Measurements from ENCODE around the gene MTMR4.
"Not testable (repeated sequence)": the region's sequence is repeated elsewhere in the genome, so short reads cannot be mapped to it uniquely, and the experiment has no call there.

The MTMR4 gene

GRCh38 chr17:58513965-58514769, at the start of gene MTMR4:
MTMR4 (minus strand) TSS chr17:58514638; CDS start chr17:58514407, 231 bp downstream.
- peak; percentile 64 for DNase-seq (ENCODE audit: low read depth, low spot score)

- no peak for DNase-seq (ENCODE audit: low read depth, low spot score)
These were observed 46.1 kb upstream of the MTMR4 start for GRCh38 chr17:58560511-58560910.

DNA sequence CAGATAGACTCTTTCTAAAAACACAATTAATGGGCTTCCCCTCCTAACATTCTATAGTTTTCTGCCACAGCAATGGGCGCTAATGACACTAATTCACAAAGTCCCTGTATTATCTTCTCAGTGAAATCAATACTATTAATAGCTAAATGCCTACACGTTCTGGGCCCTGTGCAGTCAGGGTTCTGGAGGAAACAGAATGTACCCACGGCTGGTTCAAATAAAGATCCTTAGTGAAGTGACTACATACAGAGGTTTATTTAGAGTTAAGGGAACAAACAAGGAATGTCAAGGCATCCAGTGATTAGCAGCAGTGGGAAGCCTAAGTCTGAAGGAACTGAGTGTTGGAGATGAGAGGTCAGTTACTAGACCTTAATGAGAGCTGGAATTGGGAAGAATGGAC, 43.5 kb upstream of the MTMR4 start:
- no peak for DNase-seq (ENCODE audit: low read depth, low spot score)

- DNase-seq (ENCODE audit: low read depth, low spot score), result no peak
These were observed 42.4 kb upstream of the MTMR4 start for GRCh38 chr17:58556833-58557250.

DNA sequence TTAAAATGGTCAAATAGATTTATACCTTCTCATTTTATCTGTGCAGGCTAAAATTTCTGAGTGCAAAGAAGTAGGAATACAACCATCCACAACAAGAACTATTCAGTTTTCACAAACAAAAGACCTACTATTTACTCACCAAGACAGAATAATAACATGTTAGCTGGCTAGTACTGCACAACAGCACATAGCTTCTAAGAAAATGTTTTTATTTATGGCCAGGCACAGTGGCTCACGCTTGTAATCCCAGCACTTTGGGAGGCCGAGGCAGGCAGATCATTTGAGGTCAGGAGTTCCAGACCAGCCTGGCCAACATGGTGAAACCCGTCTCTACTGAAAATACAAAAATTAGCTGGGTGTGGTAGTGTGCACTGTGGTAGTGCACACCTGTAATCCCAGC, 40.7 kb upstream of the MTMR4 start:
- DNase-seq (ENCODE audit: low read depth, low spot score), result not testable (repeated sequence)

- DNase-seq (ENCODE audit: low read depth, low spot score), result peak; percentile 40
These were observed 26.8 kb upstream of the MTMR4 start for GRCh38 chr17:58541249-58541648.

DNA sequence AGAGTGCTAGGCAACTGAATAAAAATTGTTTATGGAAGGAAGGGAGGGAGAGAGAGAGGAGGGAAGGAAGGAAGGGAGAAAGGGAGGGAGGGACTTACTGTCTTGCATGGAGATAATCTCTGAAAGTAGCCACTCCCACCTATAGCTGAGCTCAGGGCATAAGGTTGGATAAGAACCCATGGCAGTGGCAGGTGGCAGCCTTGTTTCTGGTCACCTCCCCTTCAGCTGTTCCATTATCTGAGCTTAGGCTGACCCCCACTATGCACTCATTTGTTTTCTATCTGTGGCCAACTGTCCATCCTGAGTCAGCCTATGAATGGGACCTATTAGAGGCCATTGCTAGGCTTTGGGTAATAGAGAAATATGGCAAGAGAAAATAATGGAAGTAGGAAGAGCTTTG, 25.3 kb upstream of the MTMR4 start:
- no peak for DNase-seq (ENCODE audit: low read depth, low spot score)

DNA sequence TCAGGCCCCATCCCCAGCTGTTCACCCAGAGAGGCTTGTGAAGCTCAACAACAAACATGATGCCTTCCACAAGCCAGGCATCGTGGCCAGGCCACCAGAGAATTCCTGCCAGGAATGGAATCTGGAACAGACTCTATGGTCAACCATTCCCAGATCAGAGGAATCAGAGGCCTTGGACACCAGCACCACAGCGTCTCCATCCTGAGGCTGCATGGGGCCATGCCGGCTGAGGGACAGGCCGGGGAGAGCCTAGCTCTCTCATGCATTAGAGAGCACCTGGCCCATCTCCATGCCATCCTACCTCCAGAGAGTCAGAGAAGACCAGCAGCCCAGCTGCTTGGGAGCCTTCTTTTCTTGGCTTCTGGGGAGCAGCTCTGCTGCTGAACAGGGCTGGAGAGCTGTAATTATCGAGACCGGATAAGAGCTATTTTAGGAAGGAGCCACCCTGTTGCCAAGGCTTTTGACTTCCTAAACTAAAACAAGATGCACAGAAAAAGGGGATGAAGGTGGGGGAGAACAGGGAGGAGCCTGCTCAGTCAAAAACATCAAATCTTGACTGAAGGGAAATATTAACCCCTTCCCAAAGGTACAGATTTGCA, 24.5 kb upstream of the MTMR4 start:
- no peak for DNase-seq (ENCODE audit: low read depth, low spot score)

GRCh38 chr17:58537266-58537665, 22.8 kb upstream of the MTMR4 start:
- no peak for DNase-seq (ENCODE audit: low read depth, low spot score)

- DNase-seq (ENCODE audit: low read depth, low spot score), result no peak
These were observed 22.1 kb upstream of the MTMR4 start for GRCh38 chr17:58536542-58536941.

- no peak for DNase-seq (ENCODE audit: low read depth, low spot score)
These were observed 21.0 kb upstream of the MTMR4 start for GRCh38 chr17:58535431-58535830.

GRCh38 chr17:58534901-58535421, 20.5 kb upstream of the MTMR4 start:
- DNase-seq (ENCODE audit: low read depth, low spot score), result no peak

DNA sequence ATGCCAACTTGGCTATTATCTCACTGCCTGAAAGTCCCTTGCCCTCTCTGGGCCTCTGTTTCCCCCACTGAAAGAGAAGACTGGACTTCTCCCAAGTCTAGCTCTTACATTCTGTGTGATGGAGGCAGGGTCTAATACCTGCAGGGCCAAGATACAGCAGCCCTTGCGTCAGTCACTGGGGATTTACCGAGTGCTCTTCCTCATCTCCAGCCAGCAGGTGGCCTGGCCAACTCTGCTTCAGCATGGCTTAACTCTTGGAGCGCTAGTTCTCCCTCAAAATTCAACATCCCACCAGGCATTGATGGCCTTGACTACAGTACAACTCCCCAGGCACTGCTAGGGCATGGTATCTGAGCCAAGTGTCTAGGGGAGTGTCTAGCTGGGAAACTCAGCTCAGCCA, 19.9 kb upstream of the MTMR4 start:
- no peak for DNase-seq (ENCODE audit: low read depth, low spot score)

GRCh38 chr17:58533616-58534188, 19.3 kb upstream of the MTMR4 start:
- DNase-seq (ENCODE audit: low read depth, low spot score), result no peak

- DNase-seq (ENCODE audit: low read depth, low spot score), result no peak
These were observed 18.1 kb upstream of the MTMR4 start for GRCh38 chr17:58532555-58532951.

DNA sequence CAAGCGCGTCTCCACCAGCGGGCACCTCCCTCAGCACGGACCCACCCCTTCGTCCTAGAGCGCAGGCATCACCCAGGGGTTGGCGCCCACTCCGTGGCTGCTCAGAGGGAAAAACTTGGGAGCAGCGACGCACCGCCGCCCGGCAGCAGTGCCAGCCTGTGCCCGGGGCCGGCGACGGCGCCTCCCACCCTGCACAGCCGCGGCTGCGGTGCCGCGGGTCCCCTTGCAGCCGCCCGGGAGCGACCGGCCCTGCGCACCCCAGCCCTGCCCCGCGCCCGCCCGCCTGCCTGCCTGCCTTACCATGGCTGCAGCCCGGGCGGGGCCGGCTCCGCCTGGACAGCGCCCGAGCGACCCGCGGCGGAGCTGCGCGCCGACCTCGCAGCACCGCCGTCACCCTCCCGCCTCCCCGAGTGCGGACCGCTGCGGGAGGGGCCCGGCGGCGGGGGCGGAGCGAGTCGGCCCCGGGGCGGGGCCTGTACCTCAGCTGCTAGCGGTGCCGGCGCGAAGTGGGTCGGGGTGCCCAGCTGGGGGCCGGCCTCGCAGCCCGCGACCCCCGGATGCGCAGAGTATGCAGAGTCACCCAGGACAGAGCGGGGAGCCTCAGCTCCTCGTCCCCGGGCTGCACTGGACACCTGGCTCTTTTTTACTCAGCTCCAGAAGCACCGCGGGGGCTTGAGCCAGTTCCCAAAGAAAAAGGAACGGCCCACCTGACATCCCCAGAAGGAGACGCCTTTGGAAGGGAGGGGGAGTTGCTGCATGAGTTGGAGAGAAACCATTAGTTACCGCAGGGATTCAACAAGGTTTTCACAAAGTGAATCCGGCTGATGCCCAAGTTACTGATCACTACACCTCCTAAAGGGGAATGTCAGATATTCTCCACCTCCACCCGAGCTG, 17.5 kb upstream of the MTMR4 start:
- DNase-seq (ENCODE audit: low read depth, low spot score), result no peak

GRCh38 chr17:58531122-58531521, 16.7 kb upstream of the MTMR4 start:
- no peak for DNase-seq (ENCODE audit: low read depth, low spot score)

DNA sequence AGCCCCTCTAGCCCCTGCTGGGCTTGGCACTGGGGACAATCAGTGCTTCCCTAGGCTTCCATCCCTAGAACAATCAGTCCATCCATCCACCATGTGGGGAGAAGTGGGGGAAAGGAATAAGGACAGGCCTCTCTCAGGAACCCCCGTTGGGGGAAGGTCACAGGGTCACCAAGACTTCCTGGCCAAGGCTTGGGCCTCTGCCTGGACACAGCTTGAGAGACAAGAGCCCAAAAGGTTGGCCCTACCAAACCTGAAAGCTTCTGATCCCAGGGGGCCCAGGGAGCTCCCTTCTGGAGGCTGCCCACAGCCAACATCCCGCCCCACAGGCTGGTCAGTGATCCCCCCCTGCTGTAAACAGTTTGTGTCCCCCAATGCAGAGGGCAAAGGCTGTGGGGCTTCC, 16.2 kb upstream of the MTMR4 start:
- DNase-seq (ENCODE audit: low read depth, low spot score), result no peak

GRCh38 chr17:58529275-58529674, 14.8 kb upstream of the MTMR4 start:
- DNase-seq (ENCODE audit: low read depth, low spot score), result no peak

GRCh38 chr17:58528443-58528842, 14.0 kb upstream of the MTMR4 start:
- no peak for DNase-seq (ENCODE audit: low read depth, low spot score)

DNA sequence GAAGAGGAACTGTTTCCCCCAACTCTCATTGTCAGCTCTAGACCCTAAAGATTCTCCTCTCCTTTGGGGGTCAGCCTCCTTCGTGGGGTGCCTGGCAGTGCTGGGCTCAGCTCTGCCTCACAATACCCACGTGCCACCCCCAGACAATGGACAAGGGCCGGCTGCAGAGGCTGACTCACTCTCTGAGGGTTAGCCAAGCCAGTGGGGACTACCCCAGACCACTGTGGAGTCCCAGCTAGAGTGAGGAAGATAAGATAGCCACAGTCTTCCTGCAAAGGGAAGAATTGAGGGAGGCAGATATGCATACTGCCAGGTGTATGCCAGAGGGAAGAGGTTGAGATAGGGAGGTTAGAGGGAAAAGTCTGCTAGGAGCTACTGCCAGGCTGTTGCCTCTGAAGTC, 13.5 kb upstream of the MTMR4 start:
- no peak for DNase-seq (ENCODE audit: low read depth, low spot score)

GRCh38 chr17:58527306-58527705, 12.9 kb upstream of the MTMR4 start:
- no peak for DNase-seq (ENCODE audit: low read depth, low spot score)

Data from iPS DF 19.7 (cell line).